NCI-H460 (cell line): ENCODE results near the gene BSND. TPM values are rescaled to one million over a fixed set of nuclear protein-coding genes. Genes with fewer than 3 reads are reported as not detected.
"Not testable (repeated sequence)": the region's sequence is repeated elsewhere in the genome, so short reads cannot be mapped to it uniquely, and the experiment has no call there.

Experiments
- DNase-seq: peaks from one replicate; pipeline ENCODE4 v3.0.0-alpha.2; 2016; ENCODE audit warnings: low read depth; ENCODE audit errors: extremely low read depth
- polyA plus RNA-seq: library from polyadenylated mRNA; depleted of rRNA; stranded (reverse); fragments of >200 nt; gene quantifications from 2 replicates; pipeline ENCODE4 v1.2.3, GENCODE V29; 2014; cell fraction: nucleus; rRNA removed
- total RNA-seq: library from RNA; depleted of rRNA; stranded (reverse); fragments of >200 nt; shearing (Covaris generic); gene quantifications from 2 replicates; pipeline ENCODE4 v1.2.3, GENCODE V29; 2014; rRNA removed

Gene BSND
- not detected in 2 replicates for total RNA-seq
- not detected in 2 replicates for polyA plus RNA-seq

- DNase-seq = no peak
These were observed at the start of gene BSND for GRCh38 chr1:54998677-54999076. TSS of gene BSND (plus strand) at chr1:54998933. CDS start at chr1:54999187, 254 bp downstream.

GRCh38 chr1:54949053-54949452, 49.7 kb upstream of the BSND start:
- DNase-seq = no peak

- no peak for DNase-seq
These were observed 48.7 kb upstream of the BSND start for GRCh38 chr1:54950006-54950368.

GRCh38 chr1:54950369-54951163, 48.2 kb upstream of the BSND start:
- peak; percentile 79 for DNase-seq

- no peak for DNase-seq
These were observed 46.9 kb upstream of the BSND start for GRCh38 chr1:54951810-54952226.

GRCh38 chr1:54952950-54953718, 45.6 kb upstream of the BSND start:
- DNase-seq = no peak

GRCh38 chr1:54953846-54954245, 44.9 kb upstream of the BSND start:
- DNase-seq = no peak

- DNase-seq = no peak
These were observed 43.4 kb upstream of the BSND start for GRCh38 chr1:54955359-54955758.

- no peak for DNase-seq
These were observed 42.0 kb upstream of the BSND start for GRCh38 chr1:54956726-54957125.

GRCh38 chr1:54959241-54959640, 39.5 kb upstream of the BSND start:
- no peak for DNase-seq

- DNase-seq = no peak
These were observed 35.9 kb upstream of the BSND start for GRCh38 chr1:54962612-54963395.

GRCh38 chr1:54963829-54964228, 34.9 kb upstream of the BSND start:
- DNase-seq = not testable (repeated sequence)

GRCh38 chr1:54965624-54966340, 33.0 kb upstream of the BSND start:
- no peak for DNase-seq

GRCh38 chr1:54967372-54967771, 31.4 kb upstream of the BSND start:
- no peak for DNase-seq

GRCh38 chr1:54968551-54968950, 30.2 kb upstream of the BSND start:
- DNase-seq = no peak

- DNase-seq = no peak
These were observed 28.9 kb upstream of the BSND start for GRCh38 chr1:54969879-54970278.

- DNase-seq = no peak
These were observed 27.8 kb upstream of the BSND start for GRCh38 chr1:54970901-54971300.

- no peak for DNase-seq
These were observed 27.4 kb upstream of the BSND start for GRCh38 chr1:54971317-54971791.

- no peak for DNase-seq
These were observed 26.3 kb upstream of the BSND start for GRCh38 chr1:54972436-54972835.

GRCh38 chr1:54973205-54973921, 25.4 kb upstream of the BSND start:
- DNase-seq = peak; percentile 27
